Stimulated activated CD4-positive, alpha-beta T cell treated with anti-CD3 and anti-CD28 coated beads, Interleukin-2, amount 100 ng/mL, for 48 hours (primary cell): Measurements from ENCODE around the gene HGFAC.

Experiments used
- DNase-seq, 2 donors: peaks; one replicate each; pipeline ENCODE4 v3.0.0-alpha.2; 2020

HGFAC gene

DNA sequence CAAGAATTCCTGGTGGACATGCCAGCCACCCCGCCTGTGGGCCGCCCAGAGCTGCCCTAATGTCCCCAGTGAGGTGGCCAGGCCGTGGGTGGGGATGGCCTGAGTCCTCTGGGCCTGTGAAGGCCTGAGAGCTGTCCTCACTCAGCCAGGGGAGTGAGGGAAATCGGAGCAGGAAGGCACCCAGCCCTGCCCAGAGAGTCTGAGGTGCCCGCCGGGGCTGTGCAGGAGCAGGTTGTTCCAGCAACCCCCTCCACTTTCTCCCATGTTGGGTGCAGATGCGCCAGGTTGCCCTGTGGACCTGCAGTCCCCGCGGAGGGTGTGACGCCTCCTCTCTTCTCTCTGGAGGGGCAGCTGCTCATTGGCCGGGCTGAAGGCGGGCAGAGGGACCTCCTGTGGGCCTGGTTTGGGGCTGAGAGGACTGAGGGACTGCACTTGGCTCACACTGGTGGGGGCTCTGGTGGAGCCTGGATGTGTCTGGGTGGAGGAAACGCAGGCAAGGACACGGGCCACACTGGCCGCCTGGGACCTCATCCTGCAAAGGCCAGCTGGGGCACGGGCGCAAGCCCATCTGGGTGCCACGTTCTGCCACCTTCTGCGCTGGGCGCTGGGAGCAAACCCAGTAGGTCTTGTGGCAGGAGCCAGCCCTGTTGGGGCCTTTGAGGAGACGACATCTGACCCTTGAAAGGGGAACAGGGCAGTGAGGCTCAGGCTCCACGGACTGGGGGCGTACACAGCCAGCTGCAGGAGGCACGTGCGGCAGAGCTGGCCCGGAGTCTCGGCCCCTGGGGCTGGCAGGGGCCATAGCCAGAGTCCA lies 35.4 kb downstream of the HGFAC start:
- no peak for DNase-seq

DNA sequence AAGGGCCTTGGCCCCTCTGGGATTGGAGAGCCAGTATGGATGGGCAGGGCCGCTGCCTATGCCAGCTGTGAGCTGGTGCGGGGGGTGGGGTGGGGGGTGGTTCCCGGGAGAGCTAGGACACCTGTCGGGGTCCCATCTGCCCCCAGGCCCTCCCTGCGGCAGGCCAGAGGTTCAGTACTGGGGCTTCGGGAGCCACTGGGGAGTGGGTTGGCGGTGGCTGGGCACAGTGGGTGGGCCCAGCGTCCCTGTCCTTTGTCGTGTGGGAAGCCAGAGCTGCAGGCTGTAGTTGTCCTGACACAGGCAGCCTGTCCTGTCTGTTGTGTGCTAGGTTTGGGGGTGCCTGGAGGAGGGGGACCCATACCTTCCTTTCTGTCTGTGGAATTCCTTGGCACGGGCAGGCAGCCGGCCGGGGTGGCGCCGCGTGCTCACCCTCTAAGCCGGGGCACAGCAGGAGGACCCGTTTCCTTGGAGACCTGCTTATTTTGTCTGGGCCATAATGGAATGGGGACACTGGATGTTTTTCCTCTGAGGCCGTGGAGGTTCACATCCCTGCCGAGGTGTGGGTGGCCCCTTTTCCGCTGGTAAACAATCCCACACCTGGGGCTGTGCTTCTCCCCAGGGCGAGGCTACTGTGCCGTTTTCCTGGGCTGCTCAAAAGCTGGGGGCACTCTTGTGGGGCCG lies 36.1 kb downstream of the HGFAC start:
- DNase-seq = no peak

- no peak for DNase-seq
Observed at GRCh38 chr4:3478446-3479357, 36.9 kb downstream of the HGFAC start.

DNA sequence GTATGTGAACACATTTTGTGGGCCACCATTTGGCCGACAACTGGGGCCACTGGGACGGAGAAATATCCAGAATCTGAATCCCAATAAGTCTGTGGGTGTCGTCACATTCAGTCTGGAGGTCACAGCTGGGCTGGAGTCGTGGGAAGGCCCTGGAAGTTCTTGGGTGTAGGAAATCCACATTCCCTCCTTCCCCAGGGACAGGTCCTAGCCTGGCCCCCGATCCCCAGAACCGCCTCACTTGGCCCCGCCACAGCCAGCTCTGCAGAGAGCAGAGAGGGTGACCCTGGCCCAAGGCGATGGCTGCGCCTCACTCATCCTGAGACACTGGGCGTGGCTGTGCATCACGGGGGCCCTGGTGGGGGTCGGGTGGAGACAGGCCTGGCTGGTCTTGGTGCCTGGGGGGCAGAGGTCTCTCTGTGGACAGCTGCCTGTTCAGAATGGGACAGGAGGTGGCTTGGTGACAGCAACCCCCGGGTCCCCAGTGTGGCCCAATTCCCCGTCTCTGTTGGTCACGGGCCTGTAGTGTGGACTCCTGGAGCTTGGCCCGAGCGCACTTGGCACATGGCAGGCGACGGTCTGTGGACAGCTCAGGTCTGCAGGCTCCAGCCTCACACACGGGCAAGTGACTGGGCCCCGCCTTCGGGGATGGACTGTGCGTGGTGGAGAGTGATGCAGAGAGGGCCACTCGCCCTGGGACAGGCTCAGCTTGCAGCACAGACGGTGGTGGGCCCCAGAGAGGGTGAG lies 37.8 kb downstream of the HGFAC start:
- DNase-seq = no peak

DNA sequence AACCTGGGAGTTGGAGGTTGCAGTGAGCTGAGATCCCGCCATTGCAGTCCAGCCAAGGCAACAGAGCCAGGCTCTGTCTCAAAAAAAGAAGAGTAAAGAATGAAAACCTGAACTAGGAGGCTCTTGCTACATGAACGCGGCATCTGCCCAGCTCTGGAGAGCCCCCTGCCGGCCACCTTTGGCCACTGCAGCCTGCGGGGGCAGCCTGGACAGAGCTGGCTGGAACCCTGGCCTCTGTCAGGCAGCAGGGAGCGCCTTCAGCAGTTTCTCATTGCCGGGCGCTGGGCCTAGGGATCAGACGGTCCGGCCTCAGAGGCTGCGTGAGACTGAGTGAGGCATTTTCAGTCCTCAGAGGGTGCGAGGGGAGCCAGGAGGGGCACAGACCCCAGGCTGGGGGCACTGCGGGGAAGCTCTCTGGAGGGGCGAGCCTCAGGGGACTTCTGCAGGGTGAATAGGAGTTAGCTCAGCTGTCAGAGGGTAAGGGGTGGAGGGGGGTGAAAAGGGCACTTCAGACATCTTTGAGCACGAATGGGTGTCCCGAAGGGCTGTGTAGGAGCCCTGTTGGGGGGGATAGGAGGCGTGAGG lies 38.9 kb downstream of the HGFAC start:
- peak; percentile 83 to 89 for DNase-seq

DNA sequence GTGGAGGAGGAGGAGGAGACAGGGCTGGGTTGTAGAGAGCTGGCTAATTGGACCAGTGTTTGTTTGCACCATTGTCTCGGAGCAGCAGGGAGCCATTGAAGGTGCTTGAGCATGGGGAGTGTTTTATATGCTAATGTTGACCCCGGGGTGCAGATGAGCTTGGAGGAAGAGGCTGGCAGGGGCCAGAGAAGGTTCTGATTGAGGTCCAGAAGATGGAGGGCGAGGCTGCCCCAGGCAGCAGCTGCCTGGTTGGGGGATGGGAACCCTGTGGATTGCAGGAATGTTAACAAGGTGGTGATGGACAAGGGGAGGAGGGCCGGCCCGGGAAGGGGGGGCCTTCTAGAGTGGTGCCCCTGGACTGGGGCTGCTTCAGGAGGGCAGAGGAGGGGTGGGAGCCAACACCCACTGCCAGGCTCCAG lies 39.4 kb downstream of the HGFAC start:
- DNase-seq = no peak

DNA sequence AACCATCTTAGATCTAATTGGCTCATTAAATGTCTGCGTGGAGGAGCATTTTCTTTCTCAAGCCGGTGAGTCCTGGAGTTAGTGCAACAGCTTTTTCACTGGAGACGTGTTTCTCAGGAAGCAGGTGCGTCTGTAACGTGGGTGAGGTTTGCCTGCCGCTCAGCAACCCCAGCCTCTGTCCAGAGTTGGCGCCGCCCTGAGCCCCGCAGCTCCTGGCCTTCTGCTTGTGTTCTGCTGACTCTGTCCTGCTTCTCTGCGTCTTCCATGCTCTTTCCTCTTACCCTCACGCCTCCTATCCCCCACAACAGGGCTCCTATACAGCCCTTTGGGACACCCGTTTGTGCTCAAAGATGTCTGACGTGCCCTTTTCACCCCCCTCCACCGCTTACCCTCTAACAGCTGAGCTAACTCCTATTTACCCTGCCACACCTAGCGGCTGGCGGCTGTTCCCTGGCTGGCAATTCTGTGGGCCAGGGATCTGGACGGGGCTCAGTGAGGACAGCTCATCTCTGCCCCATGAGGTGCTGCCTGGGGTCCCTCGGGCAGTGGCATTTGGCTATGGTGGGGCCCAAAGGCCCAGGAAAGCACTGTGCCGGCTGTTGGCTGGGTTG lies 40.1 kb downstream of the HGFAC start:
- DNase-seq = no peak

- no peak for DNase-seq
Observed at GRCh38 chr4:3482707-3483106, 40.9 kb downstream of the HGFAC start.

GRCh38 chr4:3483471-3483921 lies 41.7 kb downstream of the HGFAC start:
- DNase-seq = no peak

GRCh38 chr4:3484057-3484973 lies 42.5 kb downstream of the HGFAC start:
- DNase-seq = no peak

GRCh38 chr4:3485011-3485791 lies 43.4 kb downstream of the HGFAC start:
- no peak for DNase-seq

DNA sequence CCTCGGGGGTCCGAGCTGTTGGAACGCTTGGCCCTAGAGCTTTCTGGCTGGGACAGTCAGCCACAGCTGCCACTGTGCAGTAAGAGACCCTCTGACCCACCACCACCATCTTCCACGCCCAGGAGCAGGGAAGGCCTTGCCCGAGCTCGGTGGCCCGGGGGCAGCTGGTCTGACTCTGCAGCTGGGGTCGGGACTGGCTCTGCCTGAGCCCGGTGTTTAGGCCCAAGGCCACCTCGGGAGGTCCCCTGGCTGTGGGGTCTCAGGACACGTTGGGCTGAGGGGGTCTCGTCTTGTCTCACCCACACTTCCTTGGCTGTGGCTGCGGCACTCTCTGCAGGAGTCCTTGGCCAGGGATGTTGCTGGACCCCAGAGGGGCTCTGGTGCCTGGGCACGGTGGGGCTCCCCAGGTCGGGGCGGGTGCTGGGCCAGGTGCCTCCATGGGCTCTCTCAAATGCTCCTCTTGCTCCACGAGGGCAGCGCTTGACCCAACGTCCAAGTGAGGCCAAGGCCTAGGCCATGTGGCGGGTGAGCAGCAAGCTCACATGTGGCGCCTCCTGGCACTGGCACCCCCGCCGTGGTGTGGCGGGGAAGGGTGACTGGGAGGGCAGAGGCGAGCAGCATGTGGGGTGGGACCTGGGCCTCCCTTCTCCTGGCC lies 44.2 kb downstream of the HGFAC start:
- DNase-seq = no peak

- DNase-seq = no peak
Observed at GRCh38 chr4:3486541-3487540, 45.1 kb downstream of the HGFAC start.

DNA sequence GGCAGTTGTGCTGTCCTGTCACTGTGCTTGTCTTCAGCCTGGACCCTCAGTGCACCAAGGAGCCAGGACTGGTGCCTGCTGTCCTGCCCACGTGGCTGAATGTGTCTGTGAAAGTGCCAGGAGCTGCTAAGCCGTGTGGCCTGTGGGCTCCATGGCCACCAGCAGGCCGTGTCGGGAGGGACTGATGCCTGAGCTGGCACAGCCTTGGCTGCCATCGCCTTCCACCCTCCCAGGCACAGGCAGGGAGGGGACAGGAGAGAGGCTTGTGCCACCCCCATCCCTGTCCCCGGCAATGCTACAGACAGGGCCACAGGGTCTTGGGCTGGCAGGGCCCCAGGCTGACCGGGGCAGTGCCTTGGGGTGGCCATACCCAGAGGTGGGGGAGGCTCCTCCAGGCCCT lies 46.1 kb downstream of the HGFAC start:
- no peak for DNase-seq

GRCh38 chr4:3488820-3489219 lies 47.1 kb downstream of the HGFAC start:
- no peak for DNase-seq

DNA sequence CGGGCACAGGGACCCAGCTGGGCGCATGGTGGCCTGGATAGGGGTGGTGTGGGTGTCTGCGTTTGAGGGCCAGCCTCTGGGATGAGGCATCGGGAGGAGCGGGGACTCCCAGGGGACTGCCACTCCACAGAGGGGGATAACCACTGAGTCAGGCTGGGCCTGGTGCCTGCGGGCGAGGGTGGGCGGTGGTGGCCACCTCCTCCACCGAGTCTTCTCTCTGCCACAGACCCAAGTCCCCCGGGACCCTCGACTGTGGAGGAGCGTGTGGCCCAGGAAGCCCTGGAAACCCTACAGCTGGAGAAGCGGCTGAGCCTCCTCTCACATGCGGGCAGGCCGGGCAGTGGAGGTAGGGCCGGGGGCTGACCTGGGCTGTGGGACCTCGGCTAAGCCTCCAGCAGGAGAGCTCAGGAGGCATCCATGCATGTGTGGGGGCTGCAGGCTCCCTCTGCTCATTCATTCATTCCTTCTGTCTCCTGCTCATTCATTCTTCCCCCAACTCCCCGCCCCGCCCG lies 47.7 kb downstream of the HGFAC start:
- DNase-seq = no peak

DNA sequence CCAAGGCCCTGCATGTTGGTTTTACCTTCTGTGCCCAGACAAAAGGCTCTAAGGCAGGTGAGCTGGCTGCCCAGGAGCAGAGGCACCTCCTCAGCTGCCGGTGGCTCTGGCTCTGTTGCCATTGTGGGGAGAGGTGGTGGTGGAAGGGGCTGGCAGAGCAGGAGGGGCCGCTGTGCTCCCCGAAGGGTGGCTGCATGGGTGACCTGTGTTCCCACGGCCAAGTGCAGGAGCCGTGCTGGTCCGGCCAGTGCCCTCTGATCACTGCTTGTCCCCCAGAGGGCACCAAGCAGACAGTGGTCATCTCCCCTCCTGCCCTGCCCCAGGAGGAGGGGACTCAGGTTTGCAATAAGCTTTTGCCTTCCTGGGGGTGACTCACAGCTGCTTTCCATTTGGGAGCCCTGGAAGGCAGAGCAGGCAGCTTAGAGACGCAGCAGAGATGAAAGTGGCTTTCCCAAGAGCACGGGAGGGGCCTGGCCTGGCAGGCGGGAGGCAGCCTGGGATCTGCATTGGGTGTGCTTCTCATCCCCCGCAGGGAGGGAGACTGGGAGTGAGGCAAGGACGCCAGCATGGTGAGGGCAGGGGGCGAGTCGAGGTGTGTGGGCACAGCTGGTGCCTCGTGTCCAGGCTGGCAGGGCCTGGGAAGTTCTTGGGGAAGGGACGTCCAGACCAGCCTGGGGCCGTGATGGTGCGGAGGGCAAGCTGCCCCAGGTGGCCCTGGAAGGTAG lies 50.1 kb downstream of the HGFAC start:
- DNase-seq = no peak
